SKM-1 treated with dmso at 0.1 percent for 144 hours (cell line): Measurements from ENCODE around the gene CNIH4.
"Not testable (repeated sequence)": the region's sequence is repeated elsewhere in the genome, so short reads cannot be mapped to it uniquely, and the experiment has no call there.

Source experiments
- DNase-seq: peaks from one replicate; lab custom pipeline; 2025; ENCODE audit not compliant: unreplicated experiment; lab: John Stamatoyannopoulos, UW

The CNIH4 gene

GRCh38 chr1:224393294-224393693, 36.6 kb downstream of the CNIH4 start:
- no peak for DNase-seq

GRCh38 chr1:224399887-224400286, 43.2 kb downstream of the CNIH4 start:
- DNase-seq, result no peak

DNA sequence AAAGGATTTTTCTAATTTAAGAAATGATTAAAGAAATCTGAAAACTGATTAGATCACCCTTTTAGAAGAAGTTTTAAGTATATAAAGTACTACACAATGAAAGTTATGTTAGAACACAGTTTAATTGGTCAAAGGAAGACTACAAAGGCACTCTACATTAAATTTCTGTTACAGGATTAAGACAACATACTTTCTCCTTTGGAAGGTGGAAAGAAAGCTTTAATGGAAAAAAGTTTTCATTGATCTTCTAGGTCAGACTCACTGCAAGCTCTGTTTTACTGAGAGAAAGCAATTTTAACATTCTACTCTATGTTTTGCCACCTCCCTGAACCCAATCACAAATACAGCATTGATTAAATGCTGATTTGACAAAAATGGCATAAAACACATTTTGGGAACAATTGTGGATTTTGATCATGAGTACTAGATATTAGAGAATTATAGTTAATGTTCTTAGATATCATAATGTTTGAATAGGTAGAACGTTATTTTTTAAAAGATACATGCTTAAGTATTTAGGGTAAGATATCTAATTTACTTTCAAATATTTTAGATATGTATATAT, 45.9 kb downstream of the CNIH4 start:
- no peak for DNase-seq

DNA sequence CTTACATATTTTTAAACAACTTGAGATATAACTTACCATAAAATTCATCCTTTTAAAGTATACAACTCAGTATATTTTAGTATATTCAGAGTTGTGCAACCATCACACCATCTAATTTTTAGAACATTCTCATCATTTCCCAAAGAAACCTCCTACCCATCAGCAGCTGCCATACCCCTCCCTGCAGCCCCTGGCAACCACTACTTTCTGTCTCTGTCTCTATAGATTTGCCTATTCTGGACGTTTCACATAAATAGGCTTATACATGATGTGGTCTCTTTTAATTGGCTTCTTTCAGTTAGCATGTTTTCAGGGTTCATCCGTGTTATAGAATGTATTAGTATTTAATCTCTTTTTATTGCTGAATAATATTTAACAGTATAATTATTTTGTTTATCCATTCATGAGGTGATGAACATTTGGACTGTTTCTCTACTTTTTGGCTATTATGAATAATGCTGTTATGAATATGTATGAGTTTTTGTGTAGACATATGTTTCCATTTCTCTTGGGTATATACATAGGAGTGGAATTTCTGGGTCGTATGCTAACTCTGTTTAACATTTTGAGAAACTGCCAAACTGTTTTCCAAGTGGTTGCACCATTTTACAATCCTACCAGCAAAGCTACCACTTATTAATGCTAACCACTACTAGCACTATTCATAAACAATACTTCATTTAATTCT, 48.4 kb downstream of the CNIH4 start:
- DNase-seq, result no peak

- no peak for DNase-seq
Observed at GRCh38 chr1:224405604-224405970, 48.9 kb downstream of the CNIH4 start.

- DNase-seq, result no peak
Observed at GRCh38 chr1:224406216-224406615, 49.5 kb downstream of the CNIH4 start.

- no peak for DNase-seq
Observed at GRCh38 chr1:224407571-224408293, 51.1 kb downstream of the CNIH4 start.

GRCh38 chr1:224408294-224408590, 51.6 kb downstream of the CNIH4 start:
- no peak for DNase-seq

DNA sequence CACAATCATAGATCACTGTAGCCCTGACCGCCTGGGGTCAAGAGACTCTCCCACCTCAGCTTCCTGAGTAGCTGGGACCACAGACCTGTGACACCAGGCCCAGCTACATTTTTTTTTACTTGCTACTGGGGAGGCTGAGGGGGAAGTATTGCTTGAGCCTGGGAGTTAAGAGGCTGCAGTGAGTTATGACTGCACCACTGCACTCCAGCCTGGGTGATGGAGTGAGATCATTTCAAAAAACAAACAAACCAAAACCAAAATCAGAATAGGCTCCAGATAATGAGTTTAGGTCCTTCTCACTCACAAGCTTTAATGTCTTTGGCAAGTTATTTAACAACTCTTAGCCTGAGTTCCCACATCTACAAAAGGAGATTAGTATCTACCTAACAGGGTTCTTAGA, 55.1 kb downstream of the CNIH4 start:
- no peak for DNase-seq

DNA sequence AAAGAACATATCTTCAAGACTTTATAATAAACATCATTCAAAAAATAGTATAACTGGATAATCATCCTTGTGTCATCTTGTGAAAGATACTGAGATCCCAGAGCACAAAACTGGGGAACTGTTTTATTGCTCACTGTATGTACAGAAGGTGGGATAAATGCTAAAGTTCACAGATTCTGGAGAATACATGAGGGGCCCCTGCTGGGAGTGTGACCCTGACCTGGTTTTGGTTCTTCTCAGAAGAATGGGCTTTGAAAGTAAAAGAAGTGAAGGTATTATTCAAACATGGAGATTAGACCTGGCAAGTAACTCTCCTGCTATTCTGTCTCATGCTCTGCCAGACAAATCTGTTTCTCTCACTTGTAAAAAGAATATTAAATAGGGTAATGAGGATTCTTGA, 63.4 kb downstream of the CNIH4 start:
- no peak for DNase-seq

DNA sequence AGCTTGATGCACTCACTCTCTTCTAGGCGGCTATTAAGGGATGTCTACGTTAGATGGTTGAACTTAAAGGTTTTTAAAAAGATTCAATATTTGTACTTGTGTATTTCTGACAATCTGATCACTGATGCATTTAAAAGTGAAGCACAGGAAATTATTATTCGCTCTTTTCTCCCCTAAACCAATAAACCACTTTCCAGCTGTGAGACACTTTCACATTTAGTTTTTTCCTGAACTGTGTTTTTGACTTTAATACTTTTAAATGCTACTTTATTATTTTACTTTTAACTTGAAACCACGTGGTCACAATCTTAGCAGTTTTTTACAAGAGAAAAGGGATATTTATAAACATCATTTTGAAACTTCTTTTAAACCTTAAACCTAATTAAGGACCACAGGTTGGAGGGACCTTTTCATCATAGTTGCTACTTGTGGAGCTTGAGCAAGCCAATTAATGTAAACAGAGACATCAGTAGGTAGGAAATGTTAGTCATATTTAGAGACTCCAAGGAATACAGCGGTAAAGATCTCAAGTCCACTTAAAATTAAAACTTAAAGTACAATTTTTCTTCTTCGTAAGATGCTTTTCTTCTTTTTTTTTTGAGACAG, 68.7 kb downstream of the CNIH4 start:
- no peak for DNase-seq

- not testable (repeated sequence) for DNase-seq
Observed at GRCh38 chr1:224426869-224427268, 70.2 kb downstream of the CNIH4 start.

- DNase-seq, result no peak
Observed at GRCh38 chr1:224427346-224427745, 70.7 kb downstream of the CNIH4 start.

DNA sequence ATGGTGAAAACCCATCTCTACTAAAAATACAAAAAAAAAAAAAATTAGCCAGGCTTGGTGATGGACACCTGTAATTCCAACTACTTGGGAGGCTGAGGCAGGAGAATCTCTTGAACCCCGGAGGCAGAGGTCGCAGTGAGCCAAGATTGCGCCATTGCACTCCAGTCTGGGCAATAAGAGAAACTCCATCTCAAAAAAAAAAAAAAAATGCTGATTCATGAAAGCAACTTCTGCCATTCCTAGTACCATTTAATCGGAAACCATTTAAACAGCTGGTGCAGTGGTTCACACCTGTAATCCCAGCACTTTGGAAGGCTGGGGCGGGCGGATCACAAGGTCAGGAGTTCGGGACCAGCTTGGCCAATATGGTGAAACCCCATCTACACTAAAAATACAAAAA, 72.0 kb downstream of the CNIH4 start:
- DNase-seq, result not testable (repeated sequence)
